GM12878 (cell line): Measurements from ENCODE around the gene CUTC. TPM values are rescaled to one million over a fixed set of nuclear protein-coding genes. Genes with fewer than 3 reads are reported as not detected.

Source experiments
- EZH2 ChIP-seq: IDR thresholded peaks from 2 replicates; pipeline ENCODE4 v1.6.1; 2012; ENCODE audit warnings: low read depth, mild to moderate bottlenecking, control low read depth, inconsistent platforms, low read length, borderline replicate concordance; ENCODE audit not compliant: control insufficient read depth
- JUNB ChIP-seq: IDR thresholded peaks from 2 replicates; pipeline ENCODE4 v1.6.1; 2016; ENCODE audit warnings: antibody characterized with exemption, mild to moderate bottlenecking
- MTA2 ChIP-seq: fragments of 450-650 bp; IDR thresholded peaks from 2 replicates; pipeline ENCODE4 v1.6.1; 2016; ENCODE audit warnings: low read depth, mild to moderate bottlenecking, moderate library complexity
- SIX5 ChIP-seq: IDR thresholded peaks from 2 replicates; pipeline ENCODE4 v1.6.1; 2011; ENCODE audit warnings: mild to moderate bottlenecking, low read depth, low read length, moderate library complexity; ENCODE audit not compliant: severe bottlenecking
- SUPT20H ChIP-seq: IDR thresholded peaks from 2 replicates; pipeline ENCODE4 v1.6.1; 2011; ENCODE audit warnings: low read depth, mild to moderate bottlenecking, low read length, moderate library complexity, borderline replicate concordance; ENCODE audit not compliant: control insufficient read depth
- YY1 ChIP-seq: IDR thresholded peaks from 2 replicates; pipeline ENCODE4 v1.6.1; 2011; ENCODE audit warnings: low read depth, mild to moderate bottlenecking, low read length
- ZNF622 ChIP-seq: fragments of 450-650 bp; IDR thresholded peaks from 2 replicates; pipeline ENCODE4 v1.6.1; 2017; ENCODE audit warnings: mild to moderate bottlenecking, inconsistent platforms
- polyA plus RNA-seq, 11 experiments: library from polyadenylated mRNA; depleted of rRNA in 4 of 11; unstranded in 6 of 11; stranded (reverse) in 5 of 11; fragments of >200 nt; fragmentation: Nextera tagmentation in 4 of 11; fragmentation: Illumina TruSeq in 1 of 11; extraction: Ambion mirVana in 4 of 11; extraction: Trizol in 1 of 11; gene quantifications; 1 replicate in 1 of 11; 2 replicates in 10 of 11; pipeline versions ENCODE4 v1.2.1 to v1.2.3, GENCODE V29; 2011 to 2016; ENCODE audit warnings: inconsistent platforms in 2 of 11, missing spikeins in 2 of 11, low read depth in 1 of 11
- total RNA-seq, 4 experiments: library from RNA; depleted of rRNA in 3 of 4; stranded (reverse); fragments of >200 nt in 3 of 4; fragmentation: Illumina TruSeq in 1 of 4; extraction: Trizol in 1 of 4; gene quantifications; 2 replicates each; pipeline versions ENCODE4 v1.2.1 to v1.2.3, GENCODE V29; 2013 to 2021
- TF ChIP-seq, protein P1 (sequence below): IDR thresholded peaks from 2 replicates; pipeline ENCODE4 v1.6.1; 2011; ENCODE audit warnings: borderline replicate concordance, low read depth, mild to moderate bottlenecking, moderate library complexity, mixed read lengths, low read length; ENCODE audit not compliant: insufficient read depth; ENCODE audit errors: extremely low read length
- TF ChIP-seq, protein P2 (sequence below): fragments of 450-650 bp; IDR thresholded peaks from 2 replicates; pipeline ENCODE4 v1.6.1; 2017; ENCODE audit warnings: antibody characterized with exemption, mild to moderate bottlenecking, moderate library complexity
- TF ChIP-seq, protein P3 (sequence below): fragments of 450-650 bp; formaldehyde crosslinking; IDR thresholded peaks from 2 replicates; pipeline ENCODE4 v1.4.0; 2020; ENCODE audit warnings: mild to moderate bottlenecking, moderate library complexity
- TF ChIP-seq, protein P4 (sequence below): fragments of 450-650 bp; IDR thresholded peaks from 2 replicates; pipeline ENCODE4 v1.6.1; 2017; ENCODE audit warnings: mild to moderate bottlenecking, moderate library complexity
- TF ChIP-seq, protein P5 (sequence below): IDR thresholded peaks from 2 replicates; pipeline ENCODE4 v1.6.1; 2012; ENCODE audit warnings: improper control_type of control experiment, low read depth, low read length; ENCODE audit not compliant: insufficient replicate concordance

Gene CUTC
- total and polyA plus RNA-seq, 10 of the 15 experiments (the other 5 are each of a cell fraction or from before 2014, with no cell fraction given) = 23.8 to 71.7 (median 40.8) TPM

DNA sequence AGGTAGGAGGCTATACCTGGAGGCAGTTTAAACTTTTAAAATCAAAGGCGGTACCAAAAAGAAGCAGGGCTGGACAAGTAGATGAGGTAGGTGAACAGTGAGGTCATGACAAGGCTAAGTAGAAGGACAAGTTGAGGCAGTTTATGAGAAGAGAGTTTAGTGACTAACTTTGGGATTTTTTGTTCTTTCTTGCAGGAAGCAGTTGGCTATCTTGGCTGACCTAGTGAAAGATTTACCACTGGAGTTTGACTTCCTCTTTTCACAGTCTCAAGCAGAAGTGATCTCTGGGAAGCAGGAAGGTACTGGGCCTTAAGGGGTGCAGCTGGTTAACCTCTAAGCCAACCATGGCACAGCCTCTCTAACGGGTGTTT is 46.5 kb upstream of the CUTC start (continued):
- TF ChIP-seq, protein P1, sequence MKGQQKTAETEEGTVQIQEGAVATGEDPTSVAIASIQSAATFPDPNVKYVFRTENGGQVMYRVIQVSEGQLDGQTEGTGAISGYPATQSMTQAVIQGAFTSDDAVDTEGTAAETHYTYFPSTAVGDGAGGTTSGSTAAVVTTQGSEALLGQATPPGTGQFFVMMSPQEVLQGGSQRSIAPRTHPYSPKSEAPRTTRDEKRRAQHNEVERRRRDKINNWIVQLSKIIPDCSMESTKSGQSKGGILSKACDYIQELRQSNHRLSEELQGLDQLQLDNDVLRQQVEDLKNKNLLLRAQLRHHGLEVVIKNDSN = no peak
- TF ChIP-seq, protein P2, sequence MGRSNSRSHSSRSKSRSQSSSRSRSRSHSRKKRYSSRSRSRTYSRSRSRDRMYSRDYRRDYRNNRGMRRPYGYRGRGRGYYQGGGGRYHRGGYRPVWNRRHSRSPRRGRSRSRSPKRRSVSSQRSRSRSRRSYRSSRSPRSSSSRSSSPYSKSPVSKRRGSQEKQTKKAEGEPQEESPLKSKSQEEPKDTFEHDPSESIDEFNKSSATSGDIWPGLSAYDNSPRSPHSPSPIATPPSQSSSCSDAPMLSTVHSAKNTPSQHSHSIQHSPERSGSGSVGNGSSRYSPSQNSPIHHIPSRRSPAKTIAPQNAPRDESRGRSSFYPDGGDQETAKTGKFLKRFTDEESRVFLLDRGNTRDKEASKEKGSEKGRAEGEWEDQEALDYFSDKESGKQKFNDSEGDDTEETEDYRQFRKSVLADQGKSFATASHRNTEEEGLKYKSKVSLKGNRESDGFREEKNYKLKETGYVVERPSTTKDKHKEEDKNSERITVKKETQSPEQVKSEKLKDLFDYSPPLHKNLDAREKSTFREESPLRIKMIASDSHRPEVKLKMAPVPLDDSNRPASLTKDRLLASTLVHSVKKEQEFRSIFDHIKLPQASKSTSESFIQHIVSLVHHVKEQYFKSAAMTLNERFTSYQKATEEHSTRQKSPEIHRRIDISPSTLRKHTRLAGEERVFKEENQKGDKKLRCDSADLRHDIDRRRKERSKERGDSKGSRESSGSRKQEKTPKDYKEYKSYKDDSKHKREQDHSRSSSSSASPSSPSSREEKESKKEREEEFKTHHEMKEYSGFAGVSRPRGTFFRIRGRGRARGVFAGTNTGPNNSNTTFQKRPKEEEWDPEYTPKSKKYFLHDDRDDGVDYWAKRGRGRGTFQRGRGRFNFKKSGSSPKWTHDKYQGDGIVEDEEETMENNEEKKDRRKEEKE = no peak
- TF ChIP-seq EZH2 = no peak
- no peak for TF ChIP-seq YY1
- TF ChIP-seq, protein P3, sequence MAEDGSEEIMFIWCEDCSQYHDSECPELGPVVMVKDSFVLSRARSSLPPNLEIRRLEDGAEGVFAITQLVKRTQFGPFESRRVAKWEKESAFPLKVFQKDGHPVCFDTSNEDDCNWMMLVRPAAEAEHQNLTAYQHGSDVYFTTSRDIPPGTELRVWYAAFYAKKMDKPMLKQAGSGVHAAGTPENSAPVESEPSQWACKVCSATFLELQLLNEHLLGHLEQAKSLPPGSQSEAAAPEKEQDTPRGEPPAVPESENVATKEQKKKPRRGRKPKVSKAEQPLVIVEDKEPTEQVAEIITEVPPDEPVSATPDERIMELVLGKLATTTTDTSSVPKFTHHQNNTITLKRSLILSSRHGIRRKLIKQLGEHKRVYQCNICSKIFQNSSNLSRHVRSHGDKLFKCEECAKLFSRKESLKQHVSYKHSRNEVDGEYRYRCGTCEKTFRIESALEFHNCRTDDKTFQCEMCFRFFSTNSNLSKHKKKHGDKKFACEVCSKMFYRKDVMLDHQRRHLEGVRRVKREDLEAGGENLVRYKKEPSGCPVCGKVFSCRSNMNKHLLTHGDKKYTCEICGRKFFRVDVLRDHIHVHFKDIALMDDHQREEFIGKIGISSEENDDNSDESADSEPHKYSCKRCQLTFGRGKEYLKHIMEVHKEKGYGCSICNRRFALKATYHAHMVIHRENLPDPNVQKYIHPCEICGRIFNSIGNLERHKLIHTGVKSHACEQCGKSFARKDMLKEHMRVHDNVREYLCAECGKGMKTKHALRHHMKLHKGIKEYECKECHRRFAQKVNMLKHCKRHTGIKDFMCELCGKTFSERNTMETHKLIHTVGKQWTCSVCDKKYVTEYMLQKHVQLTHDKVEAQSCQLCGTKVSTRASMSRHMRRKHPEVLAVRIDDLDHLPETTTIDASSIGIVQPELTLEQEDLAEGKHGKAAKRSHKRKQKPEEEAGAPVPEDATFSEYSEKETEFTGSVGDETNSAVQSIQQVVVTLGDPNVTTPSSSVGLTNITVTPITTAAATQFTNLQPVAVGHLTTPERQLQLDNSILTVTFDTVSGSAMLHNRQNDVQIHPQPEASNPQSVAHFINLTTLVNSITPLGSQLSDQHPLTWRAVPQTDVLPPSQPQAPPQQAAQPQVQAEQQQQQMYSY (CRISPR knock-in tag) = no peak
- TF ChIP-seq ZNF622 = no peak
- no peak for TF ChIP-seq JUNB
- TF ChIP-seq SUPT20H = no peak
- TF ChIP-seq MTA2 = peak; percentile 21; the same call in 1 of the 2 replicates
- TF ChIP-seq, protein P4, sequence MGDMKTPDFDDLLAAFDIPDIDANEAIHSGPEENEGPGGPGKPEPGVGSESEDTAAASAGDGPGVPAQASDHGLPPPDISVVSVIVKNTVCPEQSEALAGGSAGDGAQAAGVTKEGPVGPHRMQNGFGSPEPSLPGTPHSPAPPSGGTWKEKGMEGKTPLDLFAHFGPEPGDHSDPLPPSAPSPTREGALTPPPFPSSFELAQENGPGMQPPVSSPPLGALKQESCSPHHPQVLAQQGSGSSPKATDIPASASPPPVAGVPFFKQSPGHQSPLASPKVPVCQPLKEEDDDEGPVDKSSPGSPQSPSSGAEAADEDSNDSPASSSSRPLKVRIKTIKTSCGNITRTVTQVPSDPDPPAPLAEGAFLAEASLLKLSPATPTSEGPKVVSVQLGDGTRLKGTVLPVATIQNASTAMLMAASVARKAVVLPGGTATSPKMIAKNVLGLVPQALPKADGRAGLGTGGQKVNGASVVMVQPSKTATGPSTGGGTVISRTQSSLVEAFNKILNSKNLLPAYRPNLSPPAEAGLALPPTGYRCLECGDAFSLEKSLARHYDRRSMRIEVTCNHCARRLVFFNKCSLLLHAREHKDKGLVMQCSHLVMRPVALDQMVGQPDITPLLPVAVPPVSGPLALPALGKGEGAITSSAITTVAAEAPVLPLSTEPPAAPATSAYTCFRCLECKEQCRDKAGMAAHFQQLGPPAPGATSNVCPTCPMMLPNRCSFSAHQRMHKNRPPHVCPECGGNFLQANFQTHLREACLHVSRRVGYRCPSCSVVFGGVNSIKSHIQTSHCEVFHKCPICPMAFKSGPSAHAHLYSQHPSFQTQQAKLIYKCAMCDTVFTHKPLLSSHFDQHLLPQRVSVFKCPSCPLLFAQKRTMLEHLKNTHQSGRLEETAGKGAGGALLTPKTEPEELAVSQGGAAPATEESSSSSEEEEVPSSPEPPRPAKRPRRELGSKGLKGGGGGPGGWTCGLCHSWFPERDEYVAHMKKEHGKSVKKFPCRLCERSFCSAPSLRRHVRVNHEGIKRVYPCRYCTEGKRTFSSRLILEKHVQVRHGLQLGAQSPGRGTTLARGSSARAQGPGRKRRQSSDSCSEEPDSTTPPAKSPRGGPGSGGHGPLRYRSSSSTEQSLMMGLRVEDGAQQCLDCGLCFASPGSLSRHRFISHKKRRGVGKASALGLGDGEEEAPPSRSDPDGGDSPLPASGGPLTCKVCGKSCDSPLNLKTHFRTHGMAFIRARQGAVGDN = 0 out of 2 replicates have a peak, but pooled peaks have one; percentile 19
- TF ChIP-seq, protein P5, sequence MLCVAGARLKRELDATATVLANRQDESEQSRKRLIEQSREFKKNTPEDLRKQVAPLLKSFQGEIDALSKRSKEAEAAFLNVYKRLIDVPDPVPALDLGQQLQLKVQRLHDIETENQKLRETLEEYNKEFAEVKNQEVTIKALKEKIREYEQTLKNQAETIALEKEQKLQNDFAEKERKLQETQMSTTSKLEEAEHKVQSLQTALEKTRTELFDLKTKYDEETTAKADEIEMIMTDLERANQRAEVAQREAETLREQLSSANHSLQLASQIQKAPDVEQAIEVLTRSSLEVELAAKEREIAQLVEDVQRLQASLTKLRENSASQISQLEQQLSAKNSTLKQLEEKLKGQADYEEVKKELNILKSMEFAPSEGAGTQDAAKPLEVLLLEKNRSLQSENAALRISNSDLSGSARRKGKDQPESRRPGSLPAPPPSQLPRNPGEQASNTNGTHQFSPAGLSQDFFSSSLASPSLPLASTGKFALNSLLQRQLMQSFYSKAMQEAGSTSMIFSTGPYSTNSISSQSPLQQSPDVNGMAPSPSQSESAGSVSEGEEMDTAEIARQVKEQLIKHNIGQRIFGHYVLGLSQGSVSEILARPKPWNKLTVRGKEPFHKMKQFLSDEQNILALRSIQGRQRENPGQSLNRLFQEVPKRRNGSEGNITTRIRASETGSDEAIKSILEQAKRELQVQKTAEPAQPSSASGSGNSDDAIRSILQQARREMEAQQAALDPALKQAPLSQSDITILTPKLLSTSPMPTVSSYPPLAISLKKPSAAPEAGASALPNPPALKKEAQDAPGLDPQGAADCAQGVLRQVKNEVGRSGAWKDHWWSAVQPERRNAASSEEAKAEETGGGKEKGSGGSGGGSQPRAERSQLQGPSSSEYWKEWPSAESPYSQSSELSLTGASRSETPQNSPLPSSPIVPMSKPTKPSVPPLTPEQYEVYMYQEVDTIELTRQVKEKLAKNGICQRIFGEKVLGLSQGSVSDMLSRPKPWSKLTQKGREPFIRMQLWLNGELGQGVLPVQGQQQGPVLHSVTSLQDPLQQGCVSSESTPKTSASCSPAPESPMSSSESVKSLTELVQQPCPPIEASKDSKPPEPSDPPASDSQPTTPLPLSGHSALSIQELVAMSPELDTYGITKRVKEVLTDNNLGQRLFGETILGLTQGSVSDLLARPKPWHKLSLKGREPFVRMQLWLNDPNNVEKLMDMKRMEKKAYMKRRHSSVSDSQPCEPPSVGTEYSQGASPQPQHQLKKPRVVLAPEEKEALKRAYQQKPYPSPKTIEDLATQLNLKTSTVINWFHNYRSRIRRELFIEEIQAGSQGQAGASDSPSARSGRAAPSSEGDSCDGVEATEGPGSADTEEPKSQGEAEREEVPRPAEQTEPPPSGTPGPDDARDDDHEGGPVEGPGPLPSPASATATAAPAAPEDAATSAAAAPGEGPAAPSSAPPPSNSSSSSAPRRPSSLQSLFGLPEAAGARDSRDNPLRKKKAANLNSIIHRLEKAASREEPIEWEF = no peak
- TF ChIP-seq SIX5 = no peak
